Measurements from ENCODE around the gene DAB2IP.

The DAB2IP gene

DNA sequence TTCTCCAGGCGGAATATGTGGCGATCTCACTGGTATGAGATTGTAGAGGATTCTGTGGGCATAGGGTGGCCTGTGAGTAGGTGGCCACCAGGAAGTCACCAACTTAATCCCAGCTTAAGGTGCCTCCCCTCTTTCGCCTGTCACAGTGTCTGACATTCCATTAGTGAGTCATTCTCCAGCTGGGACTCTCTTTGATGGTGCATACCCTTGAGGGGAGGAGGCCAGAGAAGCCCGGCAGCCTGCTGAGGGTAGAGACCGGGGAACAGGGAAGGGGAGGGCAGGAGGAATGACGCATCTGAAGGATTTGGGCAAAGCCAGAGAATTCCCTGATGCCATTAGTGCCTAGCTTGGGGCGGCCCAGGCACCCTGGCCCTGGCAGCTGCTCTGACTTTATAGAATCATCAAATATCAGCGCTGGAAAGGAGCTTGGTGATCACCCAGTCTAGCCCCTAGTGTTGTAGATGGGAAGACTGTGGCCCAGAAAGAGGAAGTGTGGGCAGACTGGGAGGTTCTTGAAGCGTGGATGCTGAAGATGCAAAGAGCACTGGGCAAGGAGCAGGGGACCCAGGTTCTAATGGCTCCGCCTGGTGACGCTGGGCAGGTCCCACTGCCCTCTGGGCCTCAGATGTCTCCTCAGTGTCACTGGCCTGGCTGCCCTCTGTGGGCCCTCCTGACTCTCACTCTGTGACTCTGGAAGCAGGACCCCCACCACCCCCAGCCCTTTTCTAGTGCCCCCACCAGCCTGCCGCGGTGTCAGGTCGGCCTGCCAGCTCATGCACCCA, 41.4 kb downstream of the DAB2IP start:
- TF ChIP-seq, protein P1, sequence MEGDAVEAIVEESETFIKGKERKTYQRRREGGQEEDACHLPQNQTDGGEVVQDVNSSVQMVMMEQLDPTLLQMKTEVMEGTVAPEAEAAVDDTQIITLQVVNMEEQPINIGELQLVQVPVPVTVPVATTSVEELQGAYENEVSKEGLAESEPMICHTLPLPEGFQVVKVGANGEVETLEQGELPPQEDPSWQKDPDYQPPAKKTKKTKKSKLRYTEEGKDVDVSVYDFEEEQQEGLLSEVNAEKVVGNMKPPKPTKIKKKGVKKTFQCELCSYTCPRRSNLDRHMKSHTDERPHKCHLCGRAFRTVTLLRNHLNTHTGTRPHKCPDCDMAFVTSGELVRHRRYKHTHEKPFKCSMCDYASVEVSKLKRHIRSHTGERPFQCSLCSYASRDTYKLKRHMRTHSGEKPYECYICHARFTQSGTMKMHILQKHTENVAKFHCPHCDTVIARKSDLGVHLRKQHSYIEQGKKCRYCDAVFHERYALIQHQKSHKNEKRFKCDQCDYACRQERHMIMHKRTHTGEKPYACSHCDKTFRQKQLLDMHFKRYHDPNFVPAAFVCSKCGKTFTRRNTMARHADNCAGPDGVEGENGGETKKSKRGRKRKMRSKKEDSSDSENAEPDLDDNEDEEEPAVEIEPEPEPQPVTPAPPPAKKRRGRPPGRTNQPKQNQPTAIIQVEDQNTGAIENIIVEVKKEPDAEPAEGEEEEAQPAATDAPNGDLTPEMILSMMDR (IDR thresholded peaks at IDR 0.05; ENCODE audit: insufficient read depth, low read depth, low read length, missing control alignments) = no peak
- DNase-seq (ENCODE audit: low read depth) = no peak
- H3K4me3 ChIP-seq (ENCODE audit: low read depth, low read length) = no peak overlapping the region

DNA sequence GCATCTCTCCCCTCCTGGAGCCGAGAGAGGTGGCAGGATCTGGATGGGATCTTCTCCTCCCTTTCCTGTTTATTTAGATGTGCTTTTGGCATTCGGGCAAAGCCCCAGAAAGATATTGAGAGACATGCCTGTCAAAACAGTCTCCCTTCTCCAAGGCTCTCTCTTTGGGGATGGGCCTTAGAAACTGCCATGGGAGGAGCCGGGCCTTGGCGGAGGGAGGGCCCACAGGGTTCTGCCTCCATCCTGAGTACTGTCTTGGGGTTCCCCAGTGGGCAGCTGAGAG, 41.9 kb downstream of the DAB2IP start:
- DNase-seq (ENCODE audit: low read depth) = no peak
- TF ChIP-seq, protein P1 (IDR thresholded peaks at IDR 0.05; ENCODE audit: insufficient read depth, low read depth, low read length, missing control alignments) = no peak
- no peak overlapping the region for H3K4me3 ChIP-seq (ENCODE audit: low read depth, low read length)

DNA sequence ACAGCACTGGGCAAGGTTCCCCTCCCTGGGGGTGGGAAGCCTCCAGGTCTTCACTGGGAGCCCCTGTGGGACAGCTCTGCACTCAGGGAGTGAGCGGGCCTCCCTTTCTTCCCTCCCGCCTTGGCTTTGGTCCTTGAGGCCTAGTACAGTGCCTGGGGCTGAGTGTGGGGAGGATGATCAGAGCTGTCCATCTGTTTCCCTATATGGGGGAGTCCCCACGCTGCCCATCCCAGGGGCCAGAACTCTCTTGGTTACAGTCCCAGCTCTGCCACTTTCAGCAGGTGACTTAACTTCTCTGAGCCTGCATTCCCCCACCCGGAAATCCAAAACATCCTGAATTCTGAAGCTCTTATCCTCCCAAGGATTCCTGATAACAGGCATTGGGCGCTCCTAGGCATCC, 42.6 kb downstream of the DAB2IP start:
- TF ChIP-seq, protein P1 (IDR thresholded peaks at IDR 0.05; ENCODE audit: insufficient read depth, low read depth, low read length, missing control alignments) = no peak
- no peak overlapping the region for H3K4me3 ChIP-seq (ENCODE audit: low read depth, low read length)
- no peak for DNase-seq (ENCODE audit: low read depth)

DNA sequence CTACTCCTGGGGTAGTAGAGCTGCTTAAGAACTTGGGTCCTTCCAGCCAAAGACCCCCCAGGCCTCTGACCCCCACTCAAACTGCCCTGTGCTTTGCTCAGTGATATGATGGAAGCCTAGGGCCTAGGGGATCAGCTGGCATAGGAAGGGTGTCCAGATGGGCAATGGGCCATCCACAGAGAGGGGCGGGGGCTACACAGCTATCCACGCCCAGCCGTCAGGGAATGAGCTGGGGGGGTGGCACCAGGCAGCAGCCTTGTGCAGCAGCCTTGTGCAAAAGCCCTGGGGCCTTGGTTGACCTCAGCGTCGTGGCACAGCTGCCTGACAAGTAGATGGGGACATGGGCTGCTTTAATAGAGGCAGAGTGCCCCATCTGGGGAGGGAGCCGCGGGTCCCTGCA, 43.2 kb downstream of the DAB2IP start:
- TF ChIP-seq, protein P1 (IDR thresholded peaks at IDR 0.05; ENCODE audit: insufficient read depth, low read depth, low read length, missing control alignments) = no peak
- no peak overlapping the region for H3K4me3 ChIP-seq (ENCODE audit: low read depth, low read length)
- no peak for DNase-seq (ENCODE audit: low read depth)

DNA sequence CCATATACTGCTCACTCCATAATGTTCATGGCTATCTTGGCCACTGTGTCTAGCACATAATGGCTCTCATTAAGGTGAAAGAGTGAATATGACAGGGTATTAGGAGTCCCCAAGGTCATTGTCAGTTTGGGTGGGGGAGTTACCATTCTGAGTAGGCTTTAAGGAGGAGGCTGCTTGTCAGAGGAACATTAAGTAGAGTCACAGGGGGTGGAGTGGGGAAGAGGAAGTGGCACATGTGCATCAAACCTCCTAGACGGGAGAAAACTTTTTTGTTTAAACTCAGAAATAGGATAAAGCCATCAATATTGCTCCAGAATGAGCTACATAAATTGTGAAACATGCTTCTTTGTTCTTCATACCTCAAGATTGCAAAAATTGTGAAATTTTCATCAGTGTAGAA, 45.5 kb downstream of the DAB2IP start:
- DNase-seq (ENCODE audit: low read depth) = no peak
- TF ChIP-seq, protein P1 (IDR thresholded peaks at IDR 0.05; ENCODE audit: insufficient read depth, low read depth, low read length, missing control alignments) = no peak
- H3K4me3 ChIP-seq (ENCODE audit: low read depth, low read length) = no peak overlapping the region

DNA sequence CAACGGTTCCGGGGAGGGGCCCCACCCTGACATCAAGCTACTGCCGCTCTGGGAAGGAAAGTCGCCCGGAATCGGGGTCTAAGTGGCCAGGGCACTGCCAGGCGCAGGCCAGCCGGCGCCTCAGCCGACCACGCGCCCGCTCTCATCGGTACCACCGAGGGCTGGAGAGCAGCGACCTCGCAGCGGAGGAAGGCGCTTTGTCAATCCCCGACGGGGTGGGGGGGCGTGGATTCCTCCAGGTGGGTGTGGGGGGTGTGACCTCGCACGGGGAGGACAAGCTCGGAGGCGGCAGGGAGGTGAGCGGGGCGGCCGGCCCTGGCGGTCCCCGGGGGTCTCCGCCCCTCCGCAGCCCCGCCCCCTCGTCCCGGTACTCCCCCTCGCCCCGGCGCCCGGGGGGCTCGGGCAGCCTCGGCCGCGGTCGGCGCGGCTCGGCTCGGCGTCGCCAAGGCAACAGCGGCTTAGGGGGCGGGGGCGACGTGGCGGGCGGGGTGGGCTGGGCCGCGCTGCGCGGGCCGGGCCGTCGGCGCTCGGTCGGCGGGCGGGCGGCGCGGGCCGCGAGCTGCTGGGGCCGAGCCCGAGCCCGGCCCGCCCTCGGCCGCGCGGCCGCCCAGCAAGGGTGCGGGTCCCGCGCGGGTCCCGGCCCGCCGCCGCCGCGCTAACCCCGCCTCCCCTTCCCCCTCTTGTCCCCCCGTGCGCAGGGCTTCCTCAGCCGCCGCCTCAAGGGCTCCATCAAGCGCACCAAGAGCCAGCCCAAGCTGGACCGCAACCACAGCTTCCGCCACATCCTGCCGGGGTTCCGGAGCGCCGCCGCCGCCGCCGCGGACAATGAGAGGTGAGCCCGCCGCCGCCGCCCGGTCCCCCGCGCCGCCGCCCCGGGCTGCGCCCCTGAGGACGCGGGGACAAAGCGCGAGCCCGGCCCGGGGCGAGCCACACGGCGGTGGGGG, 47.5 kb downstream of the DAB2IP start:
- TF ChIP-seq, protein P1 (IDR thresholded peaks at IDR 0.05; ENCODE audit: insufficient read depth, low read depth, low read length, missing control alignments) = no peak
- DNase-seq (ENCODE audit: low read depth) = peak; percentile 70
- no peak overlapping the region for H3K4me3 ChIP-seq (ENCODE audit: low read depth, low read length)
